NT2/D1 (cell line): ENCODE data around the gene SCYL2.
"Not testable (repeated sequence)": the region's sequence is repeated elsewhere in the genome, so short reads cannot be mapped to it uniquely, and the experiment has no call there.

Source experiments
- SUZ12 ChIP-seq: IDR thresholded peaks from 2 replicates; pipeline ENCODE4 v1.6.1; 2011; ENCODE audit not compliant: insufficient read length, insufficient read depth; ENCODE audit errors: extremely low read depth
- YY1 ChIP-seq: IDR thresholded peaks from 2 replicates; pipeline ENCODE4 v1.6.1; 2011; ENCODE audit not compliant: insufficient read length, insufficient read depth
- ZNF274 ChIP-seq: IDR thresholded peaks from 2 replicates; pipeline ENCODE4 v1.6.1; 2011; ENCODE audit warnings: mild to moderate bottlenecking, low read depth, low read length

DNA sequence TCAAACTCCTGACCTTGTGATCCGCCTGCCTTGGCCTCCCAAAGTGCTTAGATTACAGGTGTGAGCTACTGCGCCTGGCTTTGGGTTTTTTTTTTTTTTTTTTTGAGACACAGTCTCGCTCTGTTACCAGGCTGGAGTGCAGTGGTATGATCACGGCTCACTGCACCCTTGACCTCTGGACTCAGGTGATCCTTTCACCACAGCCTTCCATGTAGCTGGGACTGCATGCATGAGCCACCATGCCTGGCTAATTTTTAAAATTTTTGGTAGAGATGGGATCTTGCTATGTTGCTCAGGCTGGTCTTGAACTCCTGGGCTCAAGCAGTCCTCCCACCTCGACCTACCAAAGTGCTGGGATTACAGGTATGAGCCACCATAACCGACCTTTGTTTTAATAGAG lies 44.8 kb upstream of the SCYL2 start:
- TF ChIP-seq YY1, ZNF274, SUZ12: not testable (repeated sequence)
